GM21381 (cell line): Measurements from ENCODE around the gene SLC2A1.
"Not testable (repeated sequence)": the region's sequence is repeated elsewhere in the genome, so short reads cannot be mapped to it uniquely, and the experiment has no call there.

Experiments
- ATAC-seq: cut with Tn5 transposase; IDR thresholded peaks from one replicate; pipeline ENCODE4 v1.9.1; 2021; ENCODE audit warnings: mild to moderate bottlenecking, moderate library complexity; ENCODE audit not compliant: unreplicated experiment

Gene SLC2A1

GRCh38 chr1:42930178-42931107 lies 28.2 kb downstream of the SLC2A1 start:
- ATAC-seq: no peak

DNA sequence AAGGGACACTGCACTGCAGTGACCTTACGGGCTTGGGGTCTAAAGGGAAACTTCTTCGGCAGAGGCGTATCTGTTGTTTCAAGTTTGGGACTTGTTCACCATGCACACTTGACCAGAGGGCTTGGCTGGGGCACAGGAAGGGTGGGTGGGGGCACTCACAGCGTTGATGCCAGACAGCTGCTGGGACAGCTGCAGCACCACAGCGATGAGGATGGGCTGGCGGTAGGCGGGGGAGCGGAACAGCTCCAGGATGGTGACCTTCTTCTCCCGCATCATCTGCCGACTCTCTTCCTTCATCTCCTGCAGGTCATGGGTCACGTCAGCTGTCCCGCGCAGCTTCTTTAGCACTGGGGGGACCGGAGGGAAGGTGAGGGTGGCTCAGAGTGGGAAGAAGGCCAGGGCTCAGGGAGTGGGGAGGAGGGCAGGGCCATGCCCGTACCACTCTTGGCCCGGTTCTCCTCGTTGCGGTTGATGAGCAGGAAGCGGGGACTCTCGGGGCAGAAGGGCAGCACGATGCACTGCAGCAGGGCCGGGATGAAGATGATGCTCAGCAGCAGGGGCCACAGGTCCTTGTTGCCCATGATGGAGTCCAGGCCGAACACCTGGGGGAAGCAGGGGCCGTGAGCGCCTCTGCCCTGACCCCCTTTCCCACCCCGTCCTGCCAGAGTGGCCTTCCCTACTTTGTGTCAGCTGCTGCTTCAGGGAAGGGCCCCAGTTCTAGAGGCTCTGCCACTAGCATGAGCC lies 29.1 kb downstream of the SLC2A1 start:
- no peak for ATAC-seq

DNA sequence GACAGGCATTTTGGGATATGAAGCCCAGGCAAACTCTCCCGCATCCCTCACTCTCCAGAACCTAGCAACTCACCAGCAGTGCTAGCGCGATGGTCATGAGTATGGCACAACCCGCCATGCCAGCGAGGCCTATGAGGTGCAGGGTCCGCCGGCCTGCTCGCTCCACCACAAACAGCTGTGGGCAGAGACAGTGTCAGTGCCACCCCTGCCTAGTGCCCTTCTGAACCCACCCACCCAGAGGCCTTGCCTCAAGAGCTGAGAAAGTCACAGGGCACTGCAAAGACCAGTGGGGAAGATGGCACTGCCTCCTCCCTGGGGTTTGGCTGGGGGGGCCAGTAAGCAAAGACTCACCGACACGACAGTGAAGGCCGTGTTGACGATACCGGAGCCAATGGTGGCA lies 29.8 kb downstream of the SLC2A1 start:
- ATAC-seq: no peak

DNA sequence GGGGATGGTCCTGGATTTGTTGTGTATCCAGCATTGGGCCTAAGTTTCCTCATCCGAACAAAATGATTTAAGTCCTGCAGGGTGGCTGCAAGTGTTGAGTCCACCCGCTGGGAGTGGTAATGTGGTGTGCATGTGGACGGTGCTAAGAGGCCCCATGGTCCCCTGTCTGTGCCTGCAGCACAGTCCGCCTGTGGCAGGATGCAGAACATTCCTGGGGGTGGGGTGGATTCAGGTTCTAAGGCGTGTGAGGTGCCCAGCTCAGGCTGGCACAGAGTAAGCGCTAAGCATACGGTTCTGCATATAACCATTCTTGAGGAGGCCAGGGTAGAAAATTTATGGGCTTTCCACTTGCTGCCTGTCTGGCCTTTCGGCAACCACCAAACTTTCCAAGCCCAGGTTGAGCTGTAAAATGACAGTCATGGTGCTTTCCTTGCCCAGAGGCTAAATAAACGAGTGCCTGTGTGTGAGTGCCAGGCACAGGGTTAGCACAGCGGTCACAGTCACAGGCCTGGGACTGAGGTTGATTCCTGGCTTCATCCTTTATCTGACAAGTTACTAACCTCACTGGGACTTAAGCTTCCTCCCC lies 30.7 kb downstream of the SLC2A1 start:
- no peak for ATAC-seq

DNA sequence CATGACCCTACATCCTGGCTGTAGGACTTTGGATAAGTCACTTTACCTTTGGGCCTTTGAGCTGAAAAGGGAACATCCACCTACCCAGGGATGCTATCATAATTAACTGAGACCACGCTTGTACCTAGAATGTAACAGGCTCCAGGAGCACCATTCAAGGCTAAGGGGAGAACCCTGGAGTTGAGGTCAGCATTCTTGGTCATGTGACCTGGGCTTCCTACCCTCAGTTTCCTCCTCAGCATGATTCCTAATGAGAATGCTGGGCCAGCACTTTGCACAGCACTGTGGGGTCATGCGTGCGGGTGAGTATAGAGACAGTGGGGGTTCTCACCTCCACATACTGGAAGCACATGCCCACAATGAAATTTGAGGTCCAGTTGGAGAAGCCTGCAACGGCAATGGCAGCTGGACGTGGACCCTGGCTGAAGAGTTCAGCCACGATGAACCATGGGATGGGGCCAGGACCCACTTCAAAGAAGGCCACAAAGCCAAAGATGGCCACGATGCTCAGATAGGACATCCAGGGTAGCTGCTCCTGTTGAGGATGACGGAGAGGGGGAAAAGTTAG lies 31.3 kb downstream of the SLC2A1 start:
- ATAC-seq: no peak

GRCh38 chr1:42926879-42927242 lies 31.8 kb downstream of the SLC2A1 start:
- ATAC-seq: no peak

- no peak for ATAC-seq
Observed at GRCh38 chr1:42926235-42926878, 32.3 kb downstream of the SLC2A1 start.

- ATAC-seq: peak; percentile 7
Observed at GRCh38 chr1:42924851-42925760, 33.6 kb downstream of the SLC2A1 start.

DNA sequence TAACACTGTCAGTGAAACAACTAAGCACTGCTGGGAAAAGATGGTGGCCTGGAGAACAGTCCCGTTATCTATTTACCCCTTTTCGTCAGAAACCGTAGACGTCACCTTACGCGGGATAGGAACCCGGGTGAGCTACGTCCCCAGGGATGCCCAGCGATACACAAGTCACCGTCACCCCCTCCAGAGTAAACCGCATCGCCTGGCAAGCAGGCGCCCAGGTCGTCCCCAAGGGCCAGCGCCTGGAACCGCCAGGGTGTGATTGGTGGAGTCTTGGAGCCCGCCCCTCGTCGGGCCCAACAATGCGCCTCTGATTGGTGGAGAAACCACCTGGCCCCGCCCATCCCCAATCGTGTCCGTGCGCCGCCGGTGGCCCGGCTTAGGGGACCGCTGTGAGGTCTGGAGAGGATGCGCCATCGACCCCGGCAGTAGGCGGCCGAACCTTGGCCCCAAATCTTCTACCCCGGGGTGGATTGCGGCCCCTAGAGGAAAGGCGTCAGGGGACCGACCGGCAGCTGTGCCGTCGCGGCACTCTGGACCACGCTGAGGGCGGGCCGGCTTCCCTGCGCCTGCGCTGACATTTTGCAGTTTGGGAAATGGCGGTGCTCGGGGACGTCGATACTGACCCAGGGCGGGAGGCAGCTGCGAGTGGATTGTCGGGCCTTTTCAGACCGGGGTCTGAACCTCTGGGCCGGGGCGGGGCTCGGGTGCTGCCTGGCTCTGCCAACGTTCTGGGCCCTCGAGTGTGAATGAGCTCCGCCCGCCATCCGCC lies 34.4 kb downstream of the SLC2A1 start:
- ATAC-seq: peak; percentile 85

DNA sequence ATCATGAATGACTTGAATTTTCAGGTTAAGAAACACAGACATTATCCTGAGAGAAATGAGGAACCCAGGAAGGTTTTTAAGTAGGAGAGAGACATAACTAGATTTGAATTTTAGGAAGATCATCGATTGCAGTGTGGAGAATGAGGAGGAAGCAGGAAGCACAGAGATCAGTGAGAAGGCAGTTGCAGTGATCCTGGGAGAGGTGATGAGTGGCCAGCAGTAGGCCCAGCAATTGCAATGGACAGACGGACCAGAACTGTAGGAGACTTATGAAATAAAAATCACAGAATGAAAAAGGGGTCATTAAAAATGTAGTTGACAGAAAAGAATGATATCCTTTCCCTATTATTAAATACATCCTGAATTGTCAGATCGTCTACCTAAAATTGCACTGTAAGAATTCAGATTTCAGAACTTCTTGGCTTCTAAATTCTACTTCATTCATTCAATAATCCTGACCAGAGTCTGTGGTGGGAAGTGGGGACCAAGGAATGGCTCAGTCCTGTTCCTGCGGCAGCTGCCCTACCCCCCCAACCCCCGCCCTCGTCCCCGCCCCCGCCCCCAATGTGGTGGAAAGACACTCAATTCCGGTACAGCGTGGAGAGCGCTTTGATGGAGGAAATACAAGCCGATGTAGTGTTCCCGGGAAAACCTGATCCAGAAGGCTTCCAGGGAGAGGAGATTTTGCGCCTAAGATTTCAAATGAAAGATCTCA lies 35.1 kb downstream of the SLC2A1 start:
- ATAC-seq: no peak

DNA sequence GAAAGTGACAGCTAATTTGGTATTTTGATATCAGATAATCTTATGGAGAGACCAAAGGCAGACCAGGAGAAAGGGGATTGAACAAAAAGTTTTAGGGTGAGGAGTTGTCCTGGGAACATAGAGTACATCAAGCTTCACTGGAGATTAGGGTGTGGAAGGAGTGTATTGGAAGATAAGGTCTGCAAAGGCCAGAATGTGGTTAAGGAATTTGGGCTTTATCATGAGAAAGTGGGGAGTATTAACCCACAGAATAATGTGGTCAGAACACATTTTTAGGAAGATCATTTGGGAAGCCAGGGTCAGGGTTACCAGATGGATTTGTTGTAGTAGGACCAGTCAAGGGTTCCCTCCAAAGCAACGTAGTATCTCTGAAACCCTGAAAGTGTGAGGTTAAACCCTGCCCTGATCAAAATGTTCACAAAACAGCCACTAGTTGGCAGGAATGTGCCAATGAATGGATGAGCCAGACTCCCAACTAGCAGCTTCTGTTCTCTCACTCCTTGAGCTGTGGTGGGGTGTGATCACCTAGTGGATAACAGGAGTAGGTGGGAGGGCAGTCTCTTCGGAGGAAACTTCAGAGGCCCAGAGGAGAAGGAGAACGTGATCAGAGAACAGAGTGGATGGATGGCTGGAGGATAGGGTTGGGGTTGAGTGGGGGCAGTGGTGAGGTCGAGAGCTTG lies 35.8 kb downstream of the SLC2A1 start:
- peak; percentile 39 for ATAC-seq

DNA sequence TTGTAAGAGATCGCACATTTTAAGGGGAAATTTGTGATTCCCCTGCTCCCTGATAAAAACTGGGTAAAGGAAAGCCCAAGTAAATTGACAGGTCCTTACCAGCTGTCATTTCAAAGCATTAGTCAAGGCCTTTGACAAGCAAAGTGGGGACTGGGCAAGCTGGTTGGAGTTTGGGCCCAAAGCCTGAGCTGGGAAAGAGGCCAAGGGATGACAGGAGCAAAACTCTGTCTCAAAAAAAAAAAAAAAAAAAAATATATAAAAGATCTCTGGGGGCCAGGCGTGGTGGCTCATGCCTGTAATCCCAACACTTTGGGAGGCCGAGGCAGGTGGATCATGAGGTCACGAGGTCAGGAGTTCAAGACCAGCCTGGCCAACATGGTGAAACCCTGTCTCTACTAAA lies 36.9 kb downstream of the SLC2A1 start:
- ATAC-seq: no peak

DNA sequence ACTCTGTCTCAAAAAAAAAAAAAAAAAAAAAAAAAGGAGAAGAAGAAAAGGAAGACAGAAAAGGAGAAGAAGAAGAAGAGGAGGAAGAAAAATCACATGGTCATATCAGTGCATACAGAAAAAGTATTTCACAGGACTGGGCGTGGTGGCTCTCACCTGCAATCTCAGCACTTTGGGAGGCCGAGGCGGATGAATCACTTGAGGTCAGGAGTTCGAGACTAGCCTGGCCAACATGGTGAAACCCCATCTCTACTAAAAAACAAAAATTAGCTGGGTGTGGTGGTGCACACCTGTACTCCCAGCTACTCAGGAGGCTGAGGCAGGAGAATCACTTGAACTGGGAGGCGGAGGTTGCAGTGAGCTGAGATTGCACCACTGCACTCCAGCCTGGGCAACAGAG lies 39.0 kb downstream of the SLC2A1 start:
- ATAC-seq: not testable (repeated sequence)

DNA sequence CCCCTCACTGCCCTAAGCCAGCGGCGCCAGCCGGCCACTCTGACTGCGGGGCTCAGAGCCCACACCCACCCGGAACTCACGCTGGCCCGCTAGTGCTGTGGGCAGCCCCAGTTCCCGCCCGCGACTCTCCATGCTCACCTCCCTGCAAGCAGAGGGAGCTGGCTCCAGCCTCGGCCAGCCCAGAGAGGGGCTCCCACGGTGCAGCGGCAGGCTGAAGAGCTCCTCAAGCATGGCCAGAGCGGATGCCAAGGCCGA lies 41.5 kb downstream of the SLC2A1 start:
- no peak for ATAC-seq

DNA sequence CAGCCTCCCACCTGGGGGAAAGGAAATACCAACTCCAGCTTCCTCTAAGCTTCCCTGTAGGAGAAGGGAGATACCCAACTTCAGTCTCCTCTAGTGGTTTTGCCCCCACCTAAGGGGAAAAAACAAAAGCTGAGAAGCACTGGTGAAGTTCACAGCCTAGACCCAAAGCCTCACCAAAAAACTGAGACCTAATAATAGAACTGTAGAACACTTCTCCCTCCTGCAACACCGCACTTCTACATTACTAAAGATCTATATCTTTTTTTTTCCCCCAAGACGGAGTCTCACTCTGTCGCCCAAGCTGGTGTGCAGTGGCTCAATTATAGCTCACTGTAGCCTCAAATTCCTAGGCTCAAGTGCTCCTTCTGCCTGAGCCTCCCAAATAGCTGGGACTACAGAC lies 43.2 kb downstream of the SLC2A1 start:
- ATAC-seq: no peak

GRCh38 chr1:42914092-42914627 lies 44.5 kb downstream of the SLC2A1 start:
- no peak for ATAC-seq

GRCh38 chr1:42913426-42914091 lies 45.1 kb downstream of the SLC2A1 start:
- ATAC-seq: no peak
